A549 (cell line): ENCODE measurements around the gene TP53INP2. TPM values are rescaled to one million over a fixed set of nuclear protein-coding genes. Genes with fewer than 3 reads are reported as not detected.
A peak's percentile ranks its signal among the peaks of the same experiment; 100 is the strongest.

Experiments used
- ATAC-seq, 2 experiments: fragments of 200-7000 bp in 1 of 2; fragments of >200 bp in 1 of 2; cut with Nextera tagmentation in 1 of 2; cut with Tn5 transposase in 1 of 2; 3 replicates each; pipeline versions ENCODE4 v1.8.0 to v1.9.1; 2018 to 2020; ENCODE audit warnings: mild to moderate bottlenecking in 1 of 2, moderate library complexity in 1 of 2
- CTCF ChIA-PET: fragments of 300-600 bp; sonication (Branson Sonifier 250); formaldehyde crosslinking; extraction: SDS; loops from one replicate; lab custom pipeline; 2021; ENCODE audit warnings: antibody characterized with exemption, inconsistent platforms; lab: Yijun Ruan, JAX
- POLR2A ChIA-PET: fragments of 350-600 bp; formaldehyde crosslinking; extraction: SDS; loops from one replicate; lab custom pipeline; 2021; ENCODE audit warnings: antibody characterized with exemption, inconsistent platforms; lab: Yijun Ruan, JAX
- DNase-seq, 2 experiments: peaks; one replicate each; pipeline versions ENCODE4 v3.0.0 to v3.0.0-alpha.2; 2011 to 2016; ENCODE audit warnings: low read depth in 1 of 2, low spot score in 1 of 2
- FAIRE-seq: peaks from 2 replicates; lab custom pipeline; 2011; peaks lifted over from hg19 to GRCh38; lab: Jason Lieb, UNC
- H3K27ac ChIP-seq, 2 experiments: fragments of >200 bp; sonication (Bioruptor Twin); formaldehyde crosslinking; 3 replicates each; pipeline ENCODE4 v1.5.1; 2016 to 2017
- H3K4me1 ChIP-seq: fragments of >200 bp; sonication (Bioruptor Twin); formaldehyde crosslinking; 3 replicates; pipeline ENCODE4 v1.6.1; 2016
- H3K4me2 ChIP-seq: fragments of >200 bp; sonication (Bioruptor Twin); formaldehyde crosslinking; 3 replicates; pipeline ENCODE4 v1.6.1; 2016
- H3K4me3 ChIP-seq: fragments of >200 bp; sonication (Bioruptor Twin); formaldehyde crosslinking; 3 replicates; pipeline ENCODE4 v1.5.1; 2016
- H3K9me3 ChIP-seq: fragments of >200 bp; sonication (Bioruptor Twin); formaldehyde crosslinking; 3 replicates; pipeline ENCODE4 v1.6.1; 2016
- BCL3 ChIP-seq: fragments of >200 bp; sonication (Bioruptor Twin); formaldehyde crosslinking; IDR thresholded peaks from 3 replicates; pipeline ENCODE4 v1.6.1; 2016
- BHLHE40 ChIP-seq: IDR thresholded peaks from 2 replicates; pipeline ENCODE4 v1.6.1; 2012; ENCODE audit warnings: low read depth, low read length, inconsistent platforms
- CBX8 ChIP-seq: fragments of 200-600 bp; sonication (generic); IDR thresholded peaks from 2 replicates; pipeline ENCODE4 v1.6.1; 2016
- CTCF ChIP-seq: fragments of >200 bp; sonication (Bioruptor Twin); formaldehyde crosslinking; IDR thresholded peaks from 3 replicates; pipeline ENCODE4 v1.5.1; 2016
- ESRRA ChIP-seq: fragments of 150-350 bp; IDR thresholded peaks from 2 replicates; pipeline ENCODE4 v1.6.1; 2014; ENCODE audit warnings: mild to moderate bottlenecking, low read length, borderline replicate concordance
- GATA3 ChIP-seq: IDR thresholded peaks from 2 replicates; pipeline ENCODE4 v1.6.1; 2012; ENCODE audit warnings: borderline replicate concordance
- HDAC2 ChIP-seq: fragments of 200-600 bp; sonication (generic); IDR thresholded peaks from 2 replicates; pipeline ENCODE4 v1.6.1; 2016
- HES2 ChIP-seq: fragments of >200 bp; sonication (Bioruptor Twin); formaldehyde crosslinking; IDR thresholded peaks from 2 replicates; pipeline ENCODE4 v1.6.1; 2016
- KDM5A ChIP-seq: fragments of 200-600 bp; sonication (generic); IDR thresholded peaks from 2 replicates; pipeline ENCODE4 v1.6.1; 2016; ENCODE audit warnings: antibody characterized with exemption, mild to moderate bottlenecking
- MAX ChIP-seq: IDR thresholded peaks from 2 replicates; pipeline ENCODE4 v1.6.1; 2012
- MYC ChIP-seq: IDR thresholded peaks from 2 replicates; pipeline ENCODE4 v1.6.1; 2012; ENCODE audit warnings: mild to moderate bottlenecking, inconsistent platforms, low read length, improper control_type of control experiment, borderline replicate concordance
- PBX3 ChIP-seq: IDR thresholded peaks from 2 replicates; pipeline ENCODE4 v1.6.1; 2012
- PHF8 ChIP-seq: fragments of 200-600 bp; sonication (generic); IDR thresholded peaks from 2 replicates; pipeline ENCODE4 v1.6.1; 2016; ENCODE audit warnings: low read depth, mild to moderate bottlenecking, antibody characterized with exemption, moderate library complexity, borderline replicate concordance
- POLR2A ChIP-seq: IDR thresholded peaks from 2 replicates; pipeline ENCODE4 v1.6.1; 2012; ENCODE audit warnings: mild to moderate bottlenecking, low read length
- POLR2AphosphoS2 ChIP-seq: conservative IDR thresholded peaks from 2 replicates; pipeline ENCODE4 v1.6.1; 2012; ENCODE audit warnings: low read length, improper control_type of control experiment, inconsistent platforms
- RAD21 ChIP-seq, 2 experiments: fragments of >200 bp in 1 of 2; sonication (Bioruptor Twin) in 1 of 2; formaldehyde crosslinking in 1 of 2; IDR thresholded peaks in 1 of 2; conservative IDR thresholded peaks in 1 of 2; 2 replicates in 1 of 2; 3 replicates in 1 of 2; pipeline ENCODE4 v1.6.1; 2012 to 2018; ENCODE audit warnings: inconsistent platforms in 1 of 2
- RARB ChIP-seq: fragments of 250-450 bp; sonication (Bioruptor Pico); IDR thresholded peaks from 2 replicates; pipeline ENCODE4 v1.8.0; 2021; ENCODE audit warnings: mild to moderate bottlenecking, moderate library complexity
- RCOR1 ChIP-seq: fragments of 150-350 bp; IDR thresholded peaks from 2 replicates; pipeline ENCODE4 v1.6.1; 2014; ENCODE audit warnings: antibody characterized with exemption, low read length, low read depth
- RFX5 ChIP-seq: fragments of 450-650 bp; IDR thresholded peaks from 2 replicates; pipeline ENCODE4 v1.7.1; 2014; ENCODE audit warnings: antibody characterized with exemption, mild to moderate bottlenecking, moderate library complexity
- SREBF2 ChIP-seq: fragments of 450-650 bp; IDR thresholded peaks from 2 replicates; pipeline ENCODE4 v1.6.1; 2014; ENCODE audit warnings: mild to moderate bottlenecking, moderate library complexity
- TFCP2L1 ChIP-seq: fragments of 250-450 bp; sonication (Bioruptor Pico); IDR thresholded peaks from 2 replicates; pipeline ENCODE4 v1.5.0; 2021; ENCODE audit warnings: mild to moderate bottlenecking
- TP53 ChIP-seq: fragments of 250-450 bp; sonication (Bioruptor Pico); IDR thresholded peaks from 2 replicates; pipeline ENCODE4 v1.5.0; 2021; ENCODE audit warnings: mild to moderate bottlenecking, moderate library complexity
- WGBS: methylation state at CpG from one replicate; pipeline ENCODE4 v1.1.6; 2017; ENCODE audit errors: missing lambda C conversion rate; 5-methylcytosine and 5-hydroxymethylcytosine counted together
- polyA plus RNA-seq, 4 experiments: library from polyadenylated mRNA; depleted of rRNA in 3 of 4; stranded (reverse); fragments of >200 nt; fragmentation: RNase III in 1 of 4; extraction: RNeasy Plus Mini Kit Qiagen cat#74134 plus additional on column Dnase treatment in 1 of 4; gene quantifications; 2 replicates in 3 of 4; 3 replicates in 1 of 4; pipeline ENCODE4 v1.2.3, GENCODE V29; 2011 to 2017

The TP53INP2 gene
- polyA plus RNA-seq, 2 of the 4 experiments (the other 2 are of a cell fraction) = 2.2 to 4.5 TPM

GRCh38 chr20:34709831-34710567 is 5.9 kb downstream of the TP53INP2 start:
- CTCF ChIA-PET = interaction anchor here (0.8 to 8.6 kb wide), 12 partner anchors 10 to 397 kb away, joined by 3 to 108 read pairs (median 6); no protein-coding TSS in a partner anchor
- Histone ChIP-seq H3K4me3 (peak overlapping the region; percentile 64), H3K4me1 (peaks cover 41% of the 10 kb centered on the region), H3K27ac (peak overlapping the region; percentile 78 to 99), H3K9me3 (no peaks in the 10 kb centered on the region), H3K4me2 (peak overlapping the region; percentile 88)
- POLR2A ChIA-PET = no interaction called here
- 35% methylated on average over 23 of the region's 61 CpGs for WGBS
- peak; percentile 60 to 71 for ATAC-seq
- FAIRE-seq = no peak
- TF ChIP-seq RAD21 (conservative IDR thresholded peaks at IDR 0.05 in 1 of 2, IDR thresholded peaks at IDR 0.05 in 1 of 2) = peak in 1 of 2 experiments; percentile 41; a peak in 3 of 5 replicates
- no peak for TF ChIP-seq PHF8
- 0 out of 2 replicates have a peak, but pooled peaks have one; percentile 25 for TF ChIP-seq MYC
- peak; percentile 28; the same call in 1 of the 2 replicates for TF ChIP-seq MAX
- TF ChIP-seq CTCF = peak; percentile 78
- DNase-seq = peak in 1 of 2 experiments; percentile 84

- ChIA-PET POLR2A (no interaction called here), CTCF (interaction anchor here (0.7 to 8.6 kb wide), 13 partner anchors 9 to 520 kb away, joined by 3 to 108 read pairs (median 4); no protein-coding TSS in a partner anchor)
- TF ChIP-seq HES2 = no peak
- no peak for TF ChIP-seq CBX8
- 0 out of 2 replicates have a peak, but pooled peaks have one; percentile 28 for TF ChIP-seq POLR2AphosphoS2
- H3K4me3 ChIP-seq = peak overlapping the region; percentile 64
- ATAC-seq (no peak), FAIRE-seq (no peak), DNase-seq (no peak)
- H3K4me1 ChIP-seq = peaks cover 36% of the 10 kb centered on the region
- H3K4me2 ChIP-seq = peak overlapping the region; percentile 88
- H3K27ac ChIP-seq = peak overlapping the region in 1 of 2 experiments; percentile 99; a peak in 3 of 6 replicates
- no peaks in the 10 kb centered on the region for H3K9me3 ChIP-seq
Measured at GRCh38 chr20:34710568-34710839, 6.4 kb downstream of the TP53INP2 start.

- FAIRE-seq = no peak
- WGBS = 94% methylated on average over 9 of the region's 9 CpGs
- ATAC-seq = no peak
- no peak overlapping the region for H3K4me3 ChIP-seq
- no peak overlapping the region for H3K27ac ChIP-seq
- DNase-seq = no peak
- ChIA-PET CTCF (interaction anchor here (0.7 to 8.6 kb wide), 14 partner anchors 9 to 520 kb away, joined by 3 to 108 read pairs (median 4); no protein-coding TSS in a partner anchor), POLR2A (no interaction called here)
- no peak overlapping the region; the same call in 2 of the 3 replicates for H3K4me2 ChIP-seq
- H3K9me3 ChIP-seq = no peaks in the 10 kb centered on the region
- peaks cover 30% of the 10 kb centered on the region for H3K4me1 ChIP-seq
- TF ChIP-seq HDAC2 (no peak), HES2 (no peak), CTCF (no peak), CBX8 (no peak), PBX3 (no peak), BCL3 (no peak), KDM5A (no peak), POLR2A (no peak), SREBF2 (no peak), MAX (no peak), RFX5 (no peak), TFCP2L1 (CRISPR knock-in tag) (no peak), ESRRA (no peak), GATA3 (no peak), RCOR1 (no peak), TP53 (no peak), BHLHE40 (no peak), RARB (CRISPR knock-in tag) (no peak)
Measured at GRCh38 chr20:34710861-34711574, 6.9 kb downstream of the TP53INP2 start.
